H1 (cell line): ENCODE measurements around the gene RNF224. TPM values are rescaled to one million over a fixed set of nuclear protein-coding genes. Genes with fewer than 3 reads are reported as not detected.

ENCODE experiments used
- CTCF ChIA-PET: fragments of 300-600 bp; sonication (Branson Sonifier 250); formaldehyde crosslinking; loops from one replicate; lab custom pipeline; 2021; ENCODE audit not compliant: partially characterized antibody; lab: Charles Lee
- POLR2A ChIA-PET: fragments of 300-600 bp; sonication (Branson Sonifier 250); formaldehyde crosslinking; loops from one replicate; lab custom pipeline; 2021; ENCODE audit warnings: inconsistent platforms; ENCODE audit not compliant: partially characterized antibody; lab: Charles Lee
- DNase-seq, 2 experiments: peaks; one replicate each; pipeline versions ENCODE4 v3.0.0 to v3.0.0-alpha.2; 2010 to 2022; ENCODE audit warnings: low spot score in 2 of 2, low read depth in 1 of 2, mixed read lengths in 1 of 2
- FAIRE-seq: peaks from 2 replicates; lab custom pipeline; 2011; peaks lifted over from hg19 to GRCh38; lab: Jason Lieb, UNC
- H2AFZ ChIP-seq: 2 replicates; pipeline ENCODE4 v1.8.1; 2012; ENCODE audit warnings: low read length, inconsistent platforms
- H2AK5ac ChIP-seq: 2 replicates; pipeline ENCODE4 v1.6.1; 2013; ENCODE audit warnings: low read depth, low read length
- H2BK120ac ChIP-seq: replicated peaks from 2 replicates; pipeline ENCODE3; 2013; ENCODE audit warnings: low read depth, low read length, inconsistent platforms
- H2BK12ac ChIP-seq: 2 replicates; pipeline ENCODE4 v1.6.1; 2013; ENCODE audit warnings: low read depth, low read length
- H2BK15ac ChIP-seq: 2 replicates; pipeline ENCODE4 v1.6.1; 2013; ENCODE audit warnings: low read length
- H2BK20ac ChIP-seq: 2 replicates; pipeline ENCODE4 v1.6.1; 2013; ENCODE audit warnings: low read length
- H2BK5ac ChIP-seq: 2 replicates; pipeline ENCODE4 v1.6.1; 2013; ENCODE audit warnings: low read depth, low read length
- H3K14ac ChIP-seq: 2 replicates; pipeline ENCODE4 v1.6.1; 2013; ENCODE audit warnings: inconsistent platforms; ENCODE audit not compliant: insufficient read length
- H3K18ac ChIP-seq: 2 replicates; pipeline ENCODE4 v1.6.1; 2013; ENCODE audit warnings: low read length; ENCODE audit errors: extremely low read depth
- H3K23ac ChIP-seq: 2 replicates; pipeline ENCODE4 v1.6.1; 2013; ENCODE audit warnings: inconsistent platforms; ENCODE audit not compliant: insufficient read length
- H3K23me2 ChIP-seq: 2 replicates; pipeline ENCODE4 v1.6.1; 2013; ENCODE audit warnings: low read depth, low read length
- H3K27ac ChIP-seq: 2 replicates; pipeline ENCODE4 v1.6.1; 2011; ENCODE audit warnings: low read depth, low read length, inconsistent platforms
- H3K27me3 ChIP-seq, 4 experiments: replicated peaks in 1 of 4; 1 replicate in 1 of 4; 2 replicates in 3 of 4; pipeline versions ENCODE4 v1.6.1 to v1.8.1; 2011 to 2013; ENCODE audit warnings: low read length in 3 of 4, mild to moderate bottlenecking in 3 of 4, inconsistent platforms in 2 of 4, mixed read lengths in 2 of 4, moderate library complexity in 1 of 4; ENCODE audit not compliant: control insufficient read depth in 3 of 4, insufficient read depth in 3 of 4; ENCODE audit errors: extremely low read depth in 1 of 4
- H3K36me3 ChIP-seq, 4 experiments: 2 replicates each; pipeline versions ENCODE4 v1.6.1 to v1.8.1; 2011 to 2013; ENCODE audit warnings: mild to moderate bottlenecking in 4 of 4, low read length in 3 of 4, moderate library complexity in 2 of 4, control low read depth in 1 of 4, inconsistent platforms in 1 of 4; ENCODE audit not compliant: insufficient read depth in 4 of 4, control insufficient read depth in 2 of 4
- H3K4ac ChIP-seq: replicated peaks from 2 replicates; pipeline ENCODE3; 2013; ENCODE audit warnings: low read length, low read depth, mixed read lengths, inconsistent platforms; ENCODE audit not compliant: insufficient read length
- H3K4me1 ChIP-seq, 4 experiments: replicated peaks in 1 of 4; 1 replicate in 1 of 4; 2 replicates in 3 of 4; pipeline versions ENCODE4 v1.6.1 to v1.8.1; 2011 to 2013; ENCODE audit warnings: low read length in 3 of 4, inconsistent platforms in 2 of 4, mixed read lengths in 1 of 4; ENCODE audit not compliant: insufficient read depth in 4 of 4, control insufficient read depth in 3 of 4
- H3K4me2 ChIP-seq, 2 experiments: 2 replicates each; pipeline versions ENCODE4 v1.6.1 to v1.8.1; 2011 to 2013; ENCODE audit warnings: low read depth in 2 of 2, low read length in 2 of 2, control low read depth in 1 of 2, inconsistent platforms in 1 of 2, mild to moderate bottlenecking in 1 of 2; ENCODE audit not compliant: insufficient read depth in 1 of 2
- H3K4me3 ChIP-seq, 4 experiments: fragments of 200-600, 300-600 bp in 1 of 4; sonication (generic), shearing (Covaris generic), sonication (Bioruptor Twin) in 1 of 4; 2 replicates each; pipeline versions ENCODE4 v1.5.1 to v1.8.1; 2011 to 2016; ENCODE audit warnings: low read length in 4 of 4, low read depth in 3 of 4, control low read depth in 2 of 4, inconsistent platforms in 2 of 4, mild to moderate bottlenecking in 2 of 4, mixed read lengths in 1 of 4, moderate library complexity in 1 of 4; ENCODE audit not compliant: insufficient read depth in 2 of 4; ENCODE audit errors: extremely low read depth in 1 of 4
- H3K56ac ChIP-seq: replicated peaks from 2 replicates; pipeline ENCODE3; 2013; ENCODE audit warnings: low read depth, mild to moderate bottlenecking, mixed read lengths, low read length, inconsistent platforms; ENCODE audit not compliant: insufficient read length
- H3K79me1 ChIP-seq: 2 replicates; pipeline ENCODE4 v1.6.1; 2013; ENCODE audit warnings: low read depth, low read length, control low read depth
- H3K79me2 ChIP-seq, 2 experiments: 2 replicates each; pipeline versions ENCODE4 v1.6.1 to v1.8.1; 2012 to 2013; ENCODE audit warnings: low read length in 2 of 2, mild to moderate bottlenecking in 2 of 2, inconsistent platforms in 1 of 2; ENCODE audit not compliant: insufficient read depth in 2 of 2, control insufficient read depth in 1 of 2
- H3K9ac ChIP-seq, 4 experiments: replicated peaks in 1 of 4; 1 replicate in 1 of 4; 2 replicates in 3 of 4; pipeline versions ENCODE4 v1.6.1 to v1.8.1; 2011 to 2013; ENCODE audit warnings: low read depth in 3 of 4, low read length in 3 of 4, control low read depth in 2 of 4, mild to moderate bottlenecking in 2 of 4, moderate library complexity in 2 of 4, inconsistent platforms in 1 of 4; ENCODE audit errors: extremely low read depth in 1 of 4
- H3K9me3 ChIP-seq, 2 experiments: 2 replicates each; pipeline versions ENCODE4 v1.6.1 to v1.8.1; 2012 to 2013; ENCODE audit warnings: mild to moderate bottlenecking in 2 of 2, moderate library complexity in 2 of 2, control low read depth in 1 of 2, inconsistent platforms in 1 of 2, low read depth in 1 of 2, low read length in 1 of 2, mixed read lengths in 1 of 2; ENCODE audit not compliant: insufficient read depth in 2 of 2
- H4K20me1 ChIP-seq, 2 experiments: replicated peaks in 1 of 2; 2 replicates each; pipeline versions ENCODE3 to v1.8.1; 2011 to 2013; ENCODE audit warnings: inconsistent platforms in 2 of 2, low read length in 2 of 2, mild to moderate bottlenecking in 1 of 2; ENCODE audit not compliant: insufficient read depth in 2 of 2, control insufficient read depth in 1 of 2
- H4K5ac ChIP-seq: 2 replicates; pipeline ENCODE4 v1.6.1; 2013; ENCODE audit warnings: low read length, low read depth, mixed read lengths, inconsistent platforms; ENCODE audit not compliant: insufficient read length
- H4K8ac ChIP-seq: 2 replicates; pipeline ENCODE4 v1.8.0; 2013; ENCODE audit warnings: mild to moderate bottlenecking, moderate library complexity, low read length, inconsistent platforms; ENCODE audit not compliant: insufficient read depth; ENCODE audit errors: extremely low read depth
- H4K91ac ChIP-seq: replicated peaks from 2 replicates; pipeline ENCODE3; 2013; ENCODE audit warnings: low read length, mixed read lengths, inconsistent platforms; ENCODE audit not compliant: insufficient read length
- JUND ChIP-seq: IDR thresholded peaks from 2 replicates; pipeline ENCODE4 v1.6.1; 2011; ENCODE audit warnings: mild to moderate bottlenecking, improper control_type of control experiment, low read length
- KDM5A ChIP-seq: fragments of 200-600 bp; IDR thresholded peaks from 2 replicates; pipeline ENCODE4 v1.7.1; 2012; ENCODE audit warnings: mild to moderate bottlenecking, low read length, inconsistent platforms, mixed read lengths
- NANOG ChIP-seq: IDR thresholded peaks from 2 replicates; pipeline ENCODE4 v1.6.1; 2011; ENCODE audit warnings: low read length, low read depth, mild to moderate bottlenecking, inconsistent platforms; ENCODE audit not compliant: insufficient read depth, poor library complexity, severe bottlenecking
- WGBS, 2 experiments: shearing (Covaris generic) in 1 of 2; methylation state at CpG; one replicate each; pipeline versions ENCODE4 v1.1.6 to v1.1.7; 2013 to 2015; ENCODE audit warnings: low lambda C conversion rate in 2 of 2, mixed read lengths in 2 of 2, inconsistent platforms in 1 of 2, low coverage in 1 of 2, missing lambda C conversion rate in 1 of 2; ENCODE audit not compliant: insufficient replicate concordance in 2 of 2, insufficient coverage in 1 of 2, insufficient read length in 1 of 2; ENCODE audit errors: extremely low coverage in 1 of 2, missing lambda C conversion rate in 1 of 2; 5-methylcytosine and 5-hydroxymethylcytosine counted together
- polyA plus RNA-seq, 7 experiments: library from polyadenylated mRNA; depleted of rRNA in 3 of 7; stranded (reverse) in 5 of 7; unstranded in 2 of 7; fragments of >200 nt in 5 of 7; fragments of 200-250 nt in 2 of 7; gene quantifications; 1 replicate in 5 of 7; 2 replicates in 1 of 7; 4 replicates in 1 of 7; pipeline versions ENCODE4 v1.2.1 to v1.2.3, GENCODE V29; 2011 to 2013; ENCODE audit warnings: missing spikeins in 2 of 7, mixed read lengths in 2 of 7
- total RNA-seq: library from RNA; stranded (reverse); fragmentation: NEBNext Ultra II Directional; extraction: Animal tissue kit (Norgen Biotek cat#: 25700); gene quantifications from 2 replicates; pipeline ENCODE4 v1.2.1, GENCODE V29; 2021

RNF224 gene
- total and polyA plus RNA-seq, 2 of the 8 experiments (the other 6 are each of a cell fraction or from before 2014, with no cell fraction given), result 0.24 TPM; not detected in 1

DNA sequence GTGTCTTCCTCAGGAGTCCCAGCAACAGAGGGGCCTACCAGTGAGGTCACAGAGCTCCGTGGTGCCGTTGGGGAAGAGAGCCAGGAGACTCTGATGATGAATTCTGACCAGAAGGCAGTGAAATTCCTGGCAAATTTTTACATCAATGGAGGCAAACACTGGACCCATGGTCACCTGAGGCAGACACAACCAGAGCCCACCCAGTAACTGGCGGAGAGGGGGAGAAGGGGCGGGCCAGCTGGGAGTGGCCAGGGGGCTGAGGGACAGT lies 23.8 kb downstream of the RNF224 start, which contains the start of gene STPG3:
TSS of gene STPG3 (plus strand) at position 93 of the 268 bp plus-strand sequence. CDS start at position 94, 1 bp downstream.
- Histone ChIP-seq H3K27me3 (peaks cover 0 to 7% (median 0%) of the 10 kb centered on the region in 4 experiments; a peak in 3 of 7 replicates), H4K20me1 (peaks cover 0 to 3% of the 10 kb centered on the region in 2 experiments), H3K79me2 (peaks cover 0 to 6% of the 10 kb centered on the region in 2 experiments; a peak in 2 of 4 replicates), H3K27ac (no peak within 1 kb of the TSS), H2BK120ac (no peak within 1 kb of the TSS), H3K56ac (no peak within 1 kb of the TSS), H3K4me3 (no peak within 1 kb of the TSS), H2AFZ (no peak within 1 kb of the TSS), H4K91ac (no peak within 1 kb of the TSS), H3K23me2 (peaks cover 14% of the 10 kb centered on the region; the same call in 1 of the 2 replicates), H3K4me1 (peaks cover 0 to 16% (median 13%) of the 10 kb centered on the region in 4 experiments; a peak in 5 of 7 replicates), H2BK12ac (no peak within 1 kb of the TSS), H3K79me1 (peaks cover 3% of the 10 kb centered on the region; the same call in 1 of the 2 replicates), H3K18ac (peak within 1 kb of the TSS; percentile 48; the same call in 1 of the 2 replicates), H3K9me3 (no peaks in the 10 kb centered on the region), H3K4ac (peak within 1 kb of the TSS; percentile 85), H2BK20ac (no peak within 1 kb of the TSS), H2BK5ac (0 out of 2 replicates have a peak within 1 kb of the TSS, but pooled peaks have one; percentile 44), H2AK5ac (peak within 1 kb of the TSS; percentile 83; the same call in 1 of the 2 replicates), H3K14ac (no peak within 1 kb of the TSS), H3K9ac (no peak within 1 kb of the TSS), H2BK15ac (no peak within 1 kb of the TSS; the same call in 1 of the 2 replicates), H3K4me2 (0 out of 4 replicates have a peak within 1 kb of the TSS, but pooled peaks of 1 of the 2 experiments have one; percentile 28), H3K23ac (no peak within 1 kb of the TSS), H4K8ac (peak within 1 kb of the TSS; percentile 74; the same call in 1 of the 2 replicates), H3K36me3 (no peaks in the 10 kb centered on the region), H4K5ac (no peak within 1 kb of the TSS)
- WGBS, 2 experiments, result 79% methylated on average over 3 of the region's 4 CpGs; no CpG with 5 or more reads in 1 of the 2 experiments
- DNase-seq (no peak), FAIRE-seq (no peak)
- ChIA-PET CTCF (interaction anchor here (0.7 to 1.0 kb wide), 3 partner anchors 9 to 58 kb away, joined by 3 read pairs; partner anchors contain the start of gene TOR4A), POLR2A (interaction anchor here (47.8 to 69.9 kb wide), 2 partner anchors 6 to 16 kb away, joined by 1462 read pairs; partner anchors contain the start of genes CYSRT1, NDOR1, NELFB and RNF208)
- TF ChIP-seq NANOG, result no peak
- no peak for TF ChIP-seq KDM5A
- TF ChIP-seq JUND, result no peak
